GM23338 (cell line): ENCODE results near the gene RHNO1. TPM values are rescaled to one million over a fixed set of nuclear protein-coding genes. Genes with fewer than 3 reads are reported as not detected.
A peak's percentile ranks its signal among the peaks of the same experiment; 100 is the strongest.

ENCODE experiments used
- ATAC-seq: fragments of 200-7000 bp; cut with Tn5 transposase; 3 replicates; pipeline ENCODE4 v1.9.1; 2020
- DNase-seq: peaks from one replicate; pipeline ENCODE4 v3.0.0-alpha.2; 2015; ENCODE audit warnings: low spot score
- H2AFZ ChIP-seq: fragments of 200-600 bp; sonication (generic); 2 replicates; pipeline ENCODE4 v1.8.0; 2016; ENCODE audit warnings: antibody characterized with exemption, mild to moderate bottlenecking, moderate library complexity
- H3F3A ChIP-seq: fragments of 200-600 bp; sonication (generic); replicated peaks from 2 replicates; pipeline ENCODE4 v1.8.0; 2017; ENCODE audit warnings: antibody characterized with exemption, mixed run types, low read depth
- H3K27ac ChIP-seq: fragments of 200-600 bp; sonication (generic); 2 replicates; pipeline ENCODE4 v1.6.1; 2016; ENCODE audit warnings: low read depth
- H3K27me3 ChIP-seq: fragments of 200-600 bp; sonication (generic); 2 replicates; pipeline ENCODE4 v1.8.0; 2016; ENCODE audit warnings: mild to moderate bottlenecking, mixed run types, moderate library complexity; ENCODE audit not compliant: insufficient read depth
- H3K36me3 ChIP-seq: fragments of 200-600 bp; sonication (generic); 2 replicates; pipeline ENCODE4 v1.8.0; 2016; ENCODE audit warnings: mild to moderate bottlenecking; ENCODE audit not compliant: insufficient read depth
- H3K4me1 ChIP-seq: fragments of 200-600 bp; sonication (generic); 2 replicates; pipeline ENCODE4 v1.8.0; 2016; ENCODE audit warnings: mild to moderate bottlenecking, moderate library complexity; ENCODE audit not compliant: insufficient read depth
- H3K4me2 ChIP-seq: fragments of 200-600 bp; sonication (generic); 2 replicates; pipeline ENCODE4 v1.7.1; 2017; ENCODE audit warnings: mixed run types
- H3K4me3 ChIP-seq: fragments of 200-600 bp; sonication (generic); 2 replicates; pipeline ENCODE4 v1.6.1; 2016; ENCODE audit warnings: mixed run types
- H3K79me2 ChIP-seq: fragments of 200-600 bp; sonication (generic); replicated peaks from 2 replicates; pipeline ENCODE4 v1.8.0; 2017; ENCODE audit warnings: mild to moderate bottlenecking; ENCODE audit not compliant: insufficient read depth
- H3K9me2 ChIP-seq: fragments of 200-600 bp; sonication (generic); 2 replicates; pipeline ENCODE4 v1.8.0; 2017; ENCODE audit not compliant: insufficient read depth
- H4K20me1 ChIP-seq: fragments of 200-600 bp; sonication (generic); replicated peaks from 2 replicates; pipeline ENCODE4 v1.8.0; 2017; ENCODE audit warnings: mild to moderate bottlenecking; ENCODE audit not compliant: insufficient read depth
- H3K27ac Mint-ChIP-seq: 2 replicates; pipeline ENCODE4 v1.8.0; 2020; ENCODE audit warnings: inconsistent platforms, mild to moderate bottlenecking, moderate library complexity, mixed read lengths
- H3K27me3 Mint-ChIP-seq: 3 replicates; pipeline ENCODE4 v1.8.0; 2022; ENCODE audit warnings: low read depth, mild to moderate bottlenecking, moderate library complexity, mixed read lengths, inconsistent platforms; ENCODE audit not compliant: insufficient read depth, poor library complexity
- H3K36me3 Mint-ChIP-seq: 3 replicates; pipeline ENCODE4 v1.8.0; 2021; ENCODE audit warnings: low read depth, mild to moderate bottlenecking, inconsistent platforms, moderate library complexity, mixed read lengths
- H3K4me1 Mint-ChIP-seq: 3 replicates; pipeline ENCODE4 v1.8.0; 2020; ENCODE audit warnings: mild to moderate bottlenecking, inconsistent platforms, mixed read lengths
- H3K4me3 Mint-ChIP-seq: 3 replicates; pipeline ENCODE4 v1.8.0; 2021; ENCODE audit warnings: moderate library complexity, mild to moderate bottlenecking, inconsistent platforms, mixed read lengths
- H3K9me3 Mint-ChIP-seq: 3 replicates; pipeline ENCODE4 v1.8.0; 2020; ENCODE audit warnings: moderate library complexity, mild to moderate bottlenecking, inconsistent platforms, mixed read lengths
- CTCF ChIP-seq, 2 experiments: fragments of 200-600 bp in 1 of 2; sonication (generic) in 1 of 2; conservative IDR thresholded peaks; 2 replicates each; pipeline versions ENCODE4 v1.5.1 to v1.6.1; 2016 to 2017; ENCODE audit warnings: antibody characterized with exemption in 2 of 2, low read depth in 2 of 2, mild to moderate bottlenecking in 2 of 2, moderate library complexity in 1 of 2
- ETS1 ChIP-seq: IDR thresholded peaks from 2 replicates; pipeline ENCODE4 v1.6.1; 2016; ENCODE audit warnings: antibody characterized with exemption
- STAT1 ChIP-seq: IDR thresholded peaks from one replicate; pipeline ENCODE4 v1.6.1; 2016; ENCODE audit warnings: antibody characterized with exemption; ENCODE audit not compliant: unreplicated experiment
- ZNF114 ChIP-seq: fragments of 250-450 bp; sonication (Bioruptor Pico); IDR thresholded peaks from 2 replicates; pipeline ENCODE4 v1.5.0; 2020; ENCODE audit warnings: mild to moderate bottlenecking, moderate library complexity
- ZNF331 ChIP-seq: fragments of 250-450 bp; sonication (Bioruptor Pico); IDR thresholded peaks from 2 replicates; pipeline ENCODE4 v1.5.0; 2020; ENCODE audit warnings: low read depth, mild to moderate bottlenecking, moderate library complexity
- polyA plus RNA-seq: library from polyadenylated mRNA; unstranded; fragments of >200 nt; fragmentation: Nextera tagmentation; extraction: Ambion mirVana; gene quantifications from 2 replicates; pipeline ENCODE4 v1.2.1, GENCODE V29; 2016
- total RNA-seq: library from RNA; depleted of rRNA; stranded (reverse); fragments of >200 nt; shearing (Covaris generic); gene quantifications from 2 replicates; pipeline ENCODE4 v1.2.3, GENCODE V29; 2014
- TF ChIP-seq, protein P1 (sequence below): IDR thresholded peaks from one replicate; pipeline ENCODE4 v1.6.1; 2018; ENCODE audit warnings: antibody characterized with exemption; ENCODE audit not compliant: unreplicated experiment

Gene RHNO1
- total and polyA plus RNA-seq, 2 experiments from 2014 or later: 56.4 to 63.8 TPM

- Histone ChIP-seq H3K4me1 (peaks cover 8% of the 10 kb centered on the region; the same call in 1 of the 2 replicates), H3K27ac (no peak within 1 kb of the TSS), H3F3A (0 out of 2 replicates have a peak, but pooled peaks cover 7% of the 10 kb centered on the region), H4K20me1 (peaks cover 9% of the 10 kb centered on the region; the same call in 1 of the 2 replicates), H3K9me2 (no peaks in the 10 kb centered on the region), H2AFZ (no peak within 1 kb of the TSS), H3K4me3 (no peak within 1 kb of the TSS), H3K79me2 (no peaks in the 10 kb centered on the region), H3K27me3 (no peaks in the 10 kb centered on the region), H3K36me3 (peaks cover 22% of the 10 kb centered on the region), H3K4me2 (0 out of 2 replicates have a peak within 1 kb of the TSS, but pooled peaks have one; percentile 57)
- Mint-ChIP-seq H3K27ac (peak within 1 kb of the TSS; percentile 44; the same call in 1 of the 2 replicates), H3K4me3 (no peak within 1 kb of the TSS), H3K27me3 (peaks cover 26% of the 10 kb centered on the region), H3K9me3 (no peaks in the 10 kb centered on the region), H3K4me1 (peaks cover 18% of the 10 kb centered on the region), H3K36me3 (peaks cover 42% of the 10 kb centered on the region)
- peak; percentile 53 for ATAC-seq
- peak; percentile 87 for DNase-seq
- TF ChIP-seq ZNF114 (no peak), CTCF (conservative IDR thresholded peaks at IDR 0.05; ENCODE audit: low read depth in 2 of 2) (no peak), ZNF331 (CRISPR knock-in tag) (no peak)
- TF ChIP-seq, protein P1, sequence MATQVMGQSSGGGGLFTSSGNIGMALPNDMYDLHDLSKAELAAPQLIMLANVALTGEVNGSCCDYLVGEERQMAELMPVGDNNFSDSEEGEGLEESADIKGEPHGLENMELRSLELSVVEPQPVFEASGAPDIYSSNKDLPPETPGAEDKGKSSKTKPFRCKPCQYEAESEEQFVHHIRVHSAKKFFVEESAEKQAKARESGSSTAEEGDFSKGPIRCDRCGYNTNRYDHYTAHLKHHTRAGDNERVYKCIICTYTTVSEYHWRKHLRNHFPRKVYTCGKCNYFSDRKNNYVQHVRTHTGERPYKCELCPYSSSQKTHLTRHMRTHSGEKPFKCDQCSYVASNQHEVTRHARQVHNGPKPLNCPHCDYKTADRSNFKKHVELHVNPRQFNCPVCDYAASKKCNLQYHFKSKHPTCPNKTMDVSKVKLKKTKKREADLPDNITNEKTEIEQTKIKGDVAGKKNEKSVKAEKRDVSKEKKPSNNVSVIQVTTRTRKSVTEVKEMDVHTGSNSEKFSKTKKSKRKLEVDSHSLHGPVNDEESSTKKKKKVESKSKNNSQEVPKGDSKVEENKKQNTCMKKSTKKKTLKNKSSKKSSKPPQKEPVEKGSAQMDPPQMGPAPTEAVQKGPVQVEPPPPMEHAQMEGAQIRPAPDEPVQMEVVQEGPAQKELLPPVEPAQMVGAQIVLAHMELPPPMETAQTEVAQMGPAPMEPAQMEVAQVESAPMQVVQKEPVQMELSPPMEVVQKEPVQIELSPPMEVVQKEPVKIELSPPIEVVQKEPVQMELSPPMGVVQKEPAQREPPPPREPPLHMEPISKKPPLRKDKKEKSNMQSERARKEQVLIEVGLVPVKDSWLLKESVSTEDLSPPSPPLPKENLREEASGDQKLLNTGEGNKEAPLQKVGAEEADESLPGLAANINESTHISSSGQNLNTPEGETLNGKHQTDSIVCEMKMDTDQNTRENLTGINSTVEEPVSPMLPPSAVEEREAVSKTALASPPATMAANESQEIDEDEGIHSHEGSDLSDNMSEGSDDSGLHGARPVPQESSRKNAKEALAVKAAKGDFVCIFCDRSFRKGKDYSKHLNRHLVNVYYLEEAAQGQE: no peak
Observed at GRCh38 chr12:2857021-2857431, 20.0 kb upstream of the RHNO1 start, which contains the start of gene TEX52. TSS of gene TEX52 (minus strand) at chr12:2857039. CDS start at chr12:2857026, 13 bp downstream.

DNA sequence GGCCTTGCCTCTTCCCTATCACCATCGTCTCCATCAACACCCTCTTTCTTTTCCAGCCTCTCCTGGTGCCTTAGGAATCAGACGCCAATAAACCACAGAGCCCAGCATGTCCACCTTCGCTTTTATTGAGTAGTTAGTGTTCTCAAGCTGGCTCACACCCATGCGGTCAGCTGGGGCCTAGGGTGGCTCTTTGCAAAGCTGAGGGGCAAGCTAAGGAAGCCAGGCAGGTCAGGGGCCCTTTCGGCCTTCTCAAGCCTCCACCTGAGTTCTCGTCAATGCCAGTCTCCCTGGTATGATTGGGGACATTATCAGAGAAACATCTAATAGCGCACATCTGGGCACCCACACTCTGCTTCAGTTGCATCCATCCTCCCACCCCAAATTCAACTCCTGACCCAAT lies 19.4 kb upstream of the RHNO1 start:
- TF ChIP-seq STAT1 (no peak), ETS1 (no peak)
- H3K4me1 ChIP-seq: peaks cover 8% of the 10 kb centered on the region; the same call in 1 of the 2 replicates
- H2AFZ ChIP-seq: no peak overlapping the region
- no peak overlapping the region for H3K4me2 ChIP-seq
- 0 out of 2 replicates have a peak, but pooled peaks cover 7% of the 10 kb centered on the region for H3F3A ChIP-seq
- Mint-ChIP-seq H3K36me3 (peaks cover 44% of the 10 kb centered on the region), H3K4me1 (peaks cover 18% of the 10 kb centered on the region), H3K9me3 (no peaks in the 10 kb centered on the region), H3K4me3 (no peak overlapping the region), H3K27me3 (peaks cover 26% of the 10 kb centered on the region), H3K27ac (no peak overlapping the region; the same call in 1 of the 2 replicates)
- no peaks in the 10 kb centered on the region for H3K27me3 ChIP-seq
- no peak for ATAC-seq
- H3K79me2 ChIP-seq: no peaks in the 10 kb centered on the region
- H3K27ac ChIP-seq: no peak overlapping the region
- peaks cover 9% of the 10 kb centered on the region; the same call in 1 of the 2 replicates for H4K20me1 ChIP-seq
- DNase-seq: no peak
- H3K9me2 ChIP-seq: no peaks in the 10 kb centered on the region
- peaks cover 22% of the 10 kb centered on the region for H3K36me3 ChIP-seq
- no peak overlapping the region for H3K4me3 ChIP-seq
